ENCODE measurements around the gene CTXND1.

The CTXND1 gene

GRCh38 chr15:80177156-80177555 lies 74.9 kb downstream of the CTXND1 start:
- Histone ChIP-seq H3K4me3 (no peak overlapping the region), H3K36me3 (replicated peaks) (peaks cover 31% of the 10 kb centered on the region), H3K27me3 (ENCODE audit: low read depth) (no peaks in the 10 kb centered on the region), H3K9me3 (no peaks in the 10 kb centered on the region), H3K4me1 (no peaks in the 10 kb centered on the region)
- in situ Hi-C loops (cut with MboI; ENCODE audit: low sequenced_read_pairs) = no loop called here
- DNase-seq (ENCODE audit: low spot score in 2 of 2) = no peak

GRCh38 chr15:80176443-80176842 lies 75.6 kb downstream of the CTXND1 start:
- DNase-seq (ENCODE audit: low spot score in 2 of 2) = no peak
- Histone ChIP-seq H3K4me3 (no peak overlapping the region), H3K4me1 (no peaks in the 10 kb centered on the region), H3K27me3 (ENCODE audit: low read depth) (no peaks in the 10 kb centered on the region), H3K9me3 (no peaks in the 10 kb centered on the region), H3K36me3 (replicated peaks) (peaks cover 34% of the 10 kb centered on the region)
- in situ Hi-C loops (cut with MboI; ENCODE audit: low sequenced_read_pairs) = no loop called here

GRCh38 chr15:80175436-80175835 lies 76.6 kb downstream of the CTXND1 start:
- H3K9me3 ChIP-seq = no peaks in the 10 kb centered on the region
- peaks cover 38% of the 10 kb centered on the region for H3K36me3 ChIP-seq (replicated peaks)
- in situ Hi-C loops (cut with MboI; ENCODE audit: low sequenced_read_pairs) = no loop called here
- no peak overlapping the region for H3K4me3 ChIP-seq
- no peaks in the 10 kb centered on the region for H3K27me3 ChIP-seq (ENCODE audit: low read depth)
- no peaks in the 10 kb centered on the region for H3K4me1 ChIP-seq
- no peak for DNase-seq (ENCODE audit: low spot score in 2 of 2)

- no peaks in the 10 kb centered on the region for H3K27me3 ChIP-seq (ENCODE audit: low read depth)
- in situ Hi-C loops (cut with MboI; ENCODE audit: low sequenced_read_pairs) = loop anchor here (25.0 kb wide), 1 partner anchor 837 kb away; no protein-coding TSS in a partner anchor
- H3K4me3 ChIP-seq = no peak overlapping the region
- peaks cover 37% of the 10 kb centered on the region for H3K36me3 ChIP-seq (replicated peaks)
- no peaks in the 10 kb centered on the region for H3K9me3 ChIP-seq
- DNase-seq (ENCODE audit: low spot score in 2 of 2) = no peak
- H3K4me1 ChIP-seq = no peaks in the 10 kb centered on the region
These were observed 77.8 kb downstream of the CTXND1 start for GRCh38 chr15:80174017-80174746.

- peaks cover 41% of the 10 kb centered on the region for H3K36me3 ChIP-seq (replicated peaks)
- no peaks in the 10 kb centered on the region for H3K9me3 ChIP-seq
- H3K27me3 ChIP-seq (ENCODE audit: low read depth) = no peaks in the 10 kb centered on the region
- in situ Hi-C loops (cut with MboI; ENCODE audit: low sequenced_read_pairs) = loop anchor here (25.0 kb wide), 1 partner anchor 836 kb away; no protein-coding TSS in a partner anchor
- H3K4me3 ChIP-seq = no peak overlapping the region
- DNase-seq (ENCODE audit: low spot score in 2 of 2) = peak; percentile 77 to 88
- no peaks in the 10 kb centered on the region for H3K4me1 ChIP-seq
These were observed 78.8 kb downstream of the CTXND1 start for GRCh38 chr15:80173022-80173759.

GRCh38 chr15:80172401-80172800 lies 79.6 kb downstream of the CTXND1 start:
- peaks cover 41% of the 10 kb centered on the region for H3K36me3 ChIP-seq (replicated peaks)
- H3K27me3 ChIP-seq (ENCODE audit: low read depth) = no peaks in the 10 kb centered on the region
- no peaks in the 10 kb centered on the region for H3K4me1 ChIP-seq
- no peak for DNase-seq (ENCODE audit: low spot score in 2 of 2)
- no peaks in the 10 kb centered on the region for H3K9me3 ChIP-seq
- no peak overlapping the region for H3K4me3 ChIP-seq
- in situ Hi-C loops (cut with MboI; ENCODE audit: low sequenced_read_pairs) = loop anchor here (25.0 kb wide), 1 partner anchor 835 kb away; no protein-coding TSS in a partner anchor

- Histone ChIP-seq H3K4me3 (no peak overlapping the region), H3K27me3 (ENCODE audit: low read depth) (no peaks in the 10 kb centered on the region), H3K9me3 (no peaks in the 10 kb centered on the region), H3K4me1 (no peaks in the 10 kb centered on the region), H3K36me3 (replicated peaks) (peaks cover 41% of the 10 kb centered on the region)
- no peak for DNase-seq (ENCODE audit: low spot score in 2 of 2)
- in situ Hi-C loops (cut with MboI; ENCODE audit: low sequenced_read_pairs) = loop anchor here (25.0 kb wide), 1 partner anchor 834 kb away; no protein-coding TSS in a partner anchor
These were observed 80.2 kb downstream of the CTXND1 start for GRCh38 chr15:80171787-80172186.

GRCh38 chr15:80170596-80170995 lies 81.4 kb downstream of the CTXND1 start:
- Histone ChIP-seq H3K4me3 (no peak overlapping the region), H3K4me1 (no peaks in the 10 kb centered on the region), H3K36me3 (replicated peaks) (peaks cover 40% of the 10 kb centered on the region), H3K9me3 (no peaks in the 10 kb centered on the region), H3K27me3 (ENCODE audit: low read depth) (no peaks in the 10 kb centered on the region)
- in situ Hi-C loops (cut with MboI; ENCODE audit: low sequenced_read_pairs) = loop anchor here (25.0 kb wide), 1 partner anchor 833 kb away; no protein-coding TSS in a partner anchor
- DNase-seq (ENCODE audit: low spot score in 2 of 2) = no peak

- Histone ChIP-seq H3K9me3 (no peaks in the 10 kb centered on the region), H3K4me1 (no peaks in the 10 kb centered on the region), H3K36me3 (replicated peaks) (peaks cover 35% of the 10 kb centered on the region), H3K27me3 (ENCODE audit: low read depth) (no peaks in the 10 kb centered on the region), H3K4me3 (no peak overlapping the region)
- DNase-seq (ENCODE audit: low spot score in 2 of 2) = no peak
- in situ Hi-C loops (cut with MboI; ENCODE audit: low sequenced_read_pairs) = loop anchor here (25.0 kb wide), 1 partner anchor 833 kb away; no protein-coding TSS in a partner anchor
These were observed 82.2 kb downstream of the CTXND1 start for GRCh38 chr15:80169768-80170357.

GRCh38 chr15:80168421-80168820 lies 83.6 kb downstream of the CTXND1 start:
- no peaks in the 10 kb centered on the region for H3K27me3 ChIP-seq (ENCODE audit: low read depth)
- H3K36me3 ChIP-seq (replicated peaks) = peaks cover 38% of the 10 kb centered on the region
- in situ Hi-C loops (cut with MboI; ENCODE audit: low sequenced_read_pairs) = loop anchor here (25.0 kb wide), 1 partner anchor 831 kb away; no protein-coding TSS in a partner anchor
- H3K9me3 ChIP-seq = no peaks in the 10 kb centered on the region
- no peak for DNase-seq (ENCODE audit: low spot score in 2 of 2)
- no peaks in the 10 kb centered on the region for H3K4me1 ChIP-seq
- H3K4me3 ChIP-seq = no peak overlapping the region

GRCh38 chr15:80167936-80168335 lies 84.1 kb downstream of the CTXND1 start:
- DNase-seq (ENCODE audit: low spot score in 2 of 2) = no peak
- H3K27me3 ChIP-seq (ENCODE audit: low read depth) = no peaks in the 10 kb centered on the region
- H3K4me3 ChIP-seq = no peak overlapping the region
- peaks cover 39% of the 10 kb centered on the region for H3K36me3 ChIP-seq (replicated peaks)
- no peaks in the 10 kb centered on the region for H3K4me1 ChIP-seq
- in situ Hi-C loops (cut with MboI; ENCODE audit: low sequenced_read_pairs) = loop anchor here (25.0 kb wide), 1 partner anchor 831 kb away; no protein-coding TSS in a partner anchor
- no peaks in the 10 kb centered on the region for H3K9me3 ChIP-seq

GRCh38 chr15:80163897-80164296 lies 88.1 kb downstream of the CTXND1 start:
- Histone ChIP-seq H3K27me3 (ENCODE audit: low read depth) (no peaks in the 10 kb centered on the region), H3K9me3 (no peaks in the 10 kb centered on the region), H3K36me3 (replicated peaks) (peaks cover 55% of the 10 kb centered on the region), H3K4me3 (no peak overlapping the region), H3K4me1 (no peaks in the 10 kb centered on the region)
- in situ Hi-C loops (cut with MboI; ENCODE audit: low sequenced_read_pairs) = loop anchor here (25.0 kb wide), 1 partner anchor 827 kb away; no protein-coding TSS in a partner anchor
- DNase-seq (ENCODE audit: low spot score in 2 of 2) = no peak

- no peaks in the 10 kb centered on the region for H3K27me3 ChIP-seq (ENCODE audit: low read depth)
- H3K36me3 ChIP-seq (replicated peaks) = peaks cover 58% of the 10 kb centered on the region
- DNase-seq (ENCODE audit: low spot score in 2 of 2) = no peak
- H3K4me1 ChIP-seq = no peaks in the 10 kb centered on the region
- no peaks in the 10 kb centered on the region for H3K9me3 ChIP-seq
- H3K4me3 ChIP-seq = no peak overlapping the region
- in situ Hi-C loops (cut with MboI; ENCODE audit: low sequenced_read_pairs) = loop anchor here (25.0 kb wide), 1 partner anchor 826 kb away; no protein-coding TSS in a partner anchor
These were observed 88.8 kb downstream of the CTXND1 start for GRCh38 chr15:80163217-80163616.
